Globus pallidus (tissue), 1 donor: ENCODE measurements around the gene ZDHHC22.
"Not testable (repeated sequence)": the region's sequence is repeated elsewhere in the genome, so short reads cannot be mapped to it uniquely, and the experiment has no call there.

Source experiments
- DNase-seq: peaks from one replicate; pipeline ENCODE4 v3.0.0-alpha.2; 2015; ENCODE audit warnings: low spot score

Gene ZDHHC22, protein sequence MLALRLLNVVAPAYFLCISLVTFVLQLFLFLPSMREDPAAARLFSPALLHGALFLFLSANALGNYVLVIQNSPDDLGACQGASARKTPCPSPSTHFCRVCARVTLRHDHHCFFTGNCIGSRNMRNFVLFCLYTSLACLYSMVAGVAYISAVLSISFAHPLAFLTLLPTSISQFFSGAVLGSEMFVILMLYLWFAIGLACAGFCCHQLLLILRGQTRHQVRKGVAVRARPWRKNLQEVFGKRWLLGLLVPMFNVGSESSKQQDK

DNA sequence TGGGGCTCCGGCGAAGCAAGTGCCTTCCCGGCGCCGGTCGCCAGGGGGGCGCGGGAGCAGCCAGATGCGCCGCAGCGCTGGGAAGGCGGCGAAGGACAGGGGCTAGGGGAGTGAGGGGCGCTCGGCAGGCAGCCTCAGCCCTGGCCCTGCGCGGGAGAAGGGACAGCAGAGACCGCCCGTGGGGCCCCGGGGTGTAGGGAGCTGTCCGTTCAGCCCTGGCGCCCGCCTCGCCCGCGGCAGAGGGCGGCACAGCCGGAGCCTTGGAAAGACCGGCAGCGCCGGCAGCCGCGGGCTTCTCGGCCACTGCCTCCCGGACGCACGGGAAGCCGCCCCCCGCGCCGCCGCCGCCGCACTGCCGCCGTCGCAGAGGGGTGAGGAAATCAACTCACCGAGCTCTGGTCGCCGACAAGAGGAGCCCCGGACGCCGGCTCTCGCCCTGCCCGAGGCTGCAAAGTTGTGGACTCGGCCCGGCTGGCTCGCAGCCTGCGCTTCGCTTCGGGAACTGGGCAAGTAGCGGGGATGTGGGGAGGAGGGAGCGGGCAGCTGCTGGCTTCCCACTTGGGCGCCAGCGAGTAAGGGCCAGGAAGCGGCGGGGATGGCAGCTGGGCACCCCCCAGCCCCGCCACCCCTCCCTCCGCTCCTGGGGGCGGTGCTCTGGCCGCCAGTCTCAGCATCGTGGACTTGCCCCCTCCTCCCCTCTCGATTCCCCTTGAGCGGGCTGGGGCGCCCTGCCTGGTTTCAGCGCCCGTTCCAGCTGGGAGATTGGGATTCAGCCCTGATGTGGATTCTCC, at the start of gene ZDHHC22:
Gene ZDHHC22 (minus strand): TSS at position 578 of the 791 bp plus-strand sequence. CDS start 2,053 bp downstream, outside the sequence.
- peak; percentile 80 for DNase-seq

DNA sequence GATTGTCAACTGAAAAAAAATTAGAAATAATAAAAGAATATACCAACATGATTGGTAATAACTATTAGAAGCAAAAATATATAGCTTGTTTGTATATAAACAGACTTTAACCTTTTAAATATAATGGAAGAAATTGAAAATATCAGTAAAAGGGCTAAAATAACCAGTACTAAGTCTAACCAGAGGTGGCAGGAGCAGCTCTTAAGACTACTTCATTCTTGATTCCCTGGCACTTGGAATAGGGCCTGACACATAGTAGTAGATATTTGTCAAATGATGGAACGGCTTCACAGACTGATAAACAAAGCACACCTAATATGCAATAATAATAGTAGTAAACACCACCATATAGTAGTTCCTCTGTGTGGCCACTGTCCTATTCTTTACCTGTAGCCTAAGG, 49.4 kb upstream of the ZDHHC22 start:
- DNase-seq = no peak

DNA sequence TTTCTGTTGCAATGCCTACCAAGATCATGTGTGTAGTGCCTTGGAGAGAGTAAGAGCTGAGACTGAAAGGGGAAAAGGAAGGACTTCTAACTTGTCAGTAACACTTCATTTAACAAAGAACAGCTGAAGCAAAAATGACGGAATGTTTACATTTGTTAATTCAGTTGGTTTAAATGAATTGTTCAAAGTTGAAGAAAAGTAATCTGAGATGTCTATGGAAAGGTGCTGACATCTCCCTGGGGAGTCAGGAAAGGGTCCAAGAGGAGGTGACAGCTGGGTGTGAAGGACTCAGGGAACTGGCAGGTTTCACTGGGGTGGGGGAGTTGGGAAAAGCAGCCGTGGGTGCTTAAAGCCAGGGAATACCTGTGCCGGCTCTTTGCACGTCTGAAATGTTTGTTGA, 47.9 kb upstream of the ZDHHC22 start:
- DNase-seq = no peak

DNA sequence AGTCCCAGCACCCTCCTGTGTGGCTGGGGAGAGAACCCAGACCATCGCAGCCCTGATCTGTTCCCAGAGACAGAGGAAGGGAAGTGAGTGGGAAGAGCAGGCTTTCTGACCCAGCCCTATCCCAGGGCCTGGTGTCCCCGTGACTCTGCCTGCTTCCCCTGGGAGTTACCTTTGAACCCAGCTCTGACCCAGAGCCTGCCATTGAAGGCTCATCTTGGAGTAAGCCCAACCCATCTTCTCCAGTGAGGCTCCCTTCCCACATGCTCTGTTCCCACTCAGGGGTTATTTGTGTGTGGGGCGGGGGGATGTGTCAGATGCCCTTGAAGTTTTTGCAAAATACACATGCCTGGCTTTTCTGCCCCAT, 46.0 kb upstream of the ZDHHC22 start:
- no peak for DNase-seq

DNA sequence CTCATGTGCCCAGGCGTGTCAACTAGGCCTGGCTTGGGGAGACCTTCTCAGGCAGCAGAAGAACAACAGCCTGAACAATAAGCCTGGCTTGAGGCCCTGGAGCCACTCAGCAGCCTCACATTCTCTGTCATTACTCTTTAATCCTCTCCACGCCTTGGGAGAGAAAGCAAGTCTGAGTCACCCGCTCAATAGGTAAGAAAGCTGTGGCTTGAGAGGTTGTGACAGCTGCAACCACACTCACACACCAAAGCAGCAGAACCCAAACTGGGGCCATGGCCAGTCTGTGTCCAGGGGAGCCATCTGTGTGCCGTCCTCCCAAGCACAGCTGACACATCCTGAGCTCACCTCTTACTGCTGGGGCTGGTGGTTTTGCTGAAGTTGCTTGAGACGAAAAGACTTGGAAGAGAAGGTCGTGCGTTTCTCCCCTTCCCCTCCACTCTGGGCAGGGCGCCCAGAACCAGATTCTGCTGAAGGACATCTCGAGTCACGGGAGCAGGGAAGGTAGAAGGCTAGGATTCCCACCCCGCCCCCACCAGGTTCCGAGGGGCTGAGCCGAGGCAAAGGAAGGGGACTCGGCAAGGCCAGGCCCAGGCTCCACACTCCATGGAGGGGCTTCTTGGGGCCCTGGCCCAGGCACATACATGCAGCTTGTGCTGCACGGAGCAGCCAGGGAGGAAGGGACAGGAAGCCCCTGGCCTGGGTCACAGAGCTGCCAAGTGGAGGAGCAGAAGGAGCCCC, 45.5 kb upstream of the ZDHHC22 start:
- DNase-seq = no peak

DNA sequence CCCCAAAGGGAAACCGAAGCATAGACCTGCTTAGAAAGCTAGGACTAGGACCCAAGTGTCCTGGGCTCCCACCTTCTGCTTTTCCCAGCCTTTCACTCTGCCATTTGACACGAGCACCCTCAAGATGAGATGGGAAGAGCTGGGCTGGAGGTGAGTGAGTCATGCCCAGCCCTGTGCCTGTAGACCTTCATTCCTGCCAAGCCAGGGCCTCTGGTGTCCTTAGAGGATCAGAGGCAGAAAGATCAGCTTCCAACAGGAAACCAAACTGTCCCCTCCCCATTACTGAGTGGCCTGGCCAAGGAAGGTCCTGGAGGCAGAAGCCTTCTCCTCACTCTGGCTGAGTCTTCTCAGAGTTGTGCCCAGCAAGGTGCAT, 43.5 kb upstream of the ZDHHC22 start:
- no peak for DNase-seq

DNA sequence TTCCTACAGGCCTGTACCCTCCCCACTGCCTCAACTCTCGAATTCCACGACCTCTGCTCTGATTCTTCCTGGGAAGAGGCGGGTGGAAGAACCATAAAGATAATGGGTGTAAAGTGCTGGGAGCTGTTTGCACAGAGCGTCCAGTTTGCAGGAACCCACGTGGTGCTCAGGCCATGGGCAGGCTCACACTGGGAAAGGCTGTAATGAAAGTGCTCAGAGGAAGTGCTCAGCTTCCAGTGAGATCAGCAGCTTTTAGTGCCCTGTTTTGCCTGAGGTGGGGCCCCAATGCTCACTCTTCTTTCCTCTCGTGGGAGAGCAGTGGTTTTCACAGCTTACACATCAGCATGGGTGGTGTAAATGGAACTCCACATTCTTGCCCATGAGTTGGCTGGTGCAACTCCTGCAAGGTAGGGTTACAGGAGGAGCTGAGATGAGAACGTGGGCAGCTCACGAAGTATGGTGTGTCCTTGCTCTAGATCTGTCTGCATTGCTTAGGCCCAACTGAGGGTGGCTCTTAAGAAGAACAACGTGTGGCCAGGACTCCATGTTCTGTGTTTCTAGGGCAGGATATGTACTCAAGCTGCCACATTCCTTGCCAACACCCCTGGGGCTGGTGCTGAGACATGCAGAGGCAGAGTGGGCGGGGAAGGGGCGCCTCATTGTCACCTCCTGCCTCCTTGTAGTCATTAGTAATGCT, 43.0 kb upstream of the ZDHHC22 start:
- no peak for DNase-seq

DNA sequence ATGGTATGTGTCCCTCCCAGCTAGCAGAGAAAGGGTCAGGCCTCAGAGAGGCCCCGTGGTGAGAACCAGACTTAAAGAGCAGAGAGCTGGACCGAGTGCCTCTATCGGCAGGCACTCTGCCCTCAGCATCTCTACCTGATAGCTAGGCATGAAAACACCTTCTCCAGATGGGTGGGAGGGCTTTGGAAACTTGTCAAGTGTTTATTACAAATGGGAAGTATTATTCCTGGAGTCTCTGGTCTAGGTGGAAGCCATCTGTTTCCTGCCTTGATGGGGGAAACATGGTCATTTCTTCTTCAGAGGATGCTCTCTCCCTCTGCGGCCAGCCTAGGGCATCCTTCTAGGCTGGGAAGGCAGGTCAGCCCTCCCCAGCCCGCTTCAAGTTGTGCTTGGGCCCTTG, 42.3 kb upstream of the ZDHHC22 start:
- no peak for DNase-seq

DNA sequence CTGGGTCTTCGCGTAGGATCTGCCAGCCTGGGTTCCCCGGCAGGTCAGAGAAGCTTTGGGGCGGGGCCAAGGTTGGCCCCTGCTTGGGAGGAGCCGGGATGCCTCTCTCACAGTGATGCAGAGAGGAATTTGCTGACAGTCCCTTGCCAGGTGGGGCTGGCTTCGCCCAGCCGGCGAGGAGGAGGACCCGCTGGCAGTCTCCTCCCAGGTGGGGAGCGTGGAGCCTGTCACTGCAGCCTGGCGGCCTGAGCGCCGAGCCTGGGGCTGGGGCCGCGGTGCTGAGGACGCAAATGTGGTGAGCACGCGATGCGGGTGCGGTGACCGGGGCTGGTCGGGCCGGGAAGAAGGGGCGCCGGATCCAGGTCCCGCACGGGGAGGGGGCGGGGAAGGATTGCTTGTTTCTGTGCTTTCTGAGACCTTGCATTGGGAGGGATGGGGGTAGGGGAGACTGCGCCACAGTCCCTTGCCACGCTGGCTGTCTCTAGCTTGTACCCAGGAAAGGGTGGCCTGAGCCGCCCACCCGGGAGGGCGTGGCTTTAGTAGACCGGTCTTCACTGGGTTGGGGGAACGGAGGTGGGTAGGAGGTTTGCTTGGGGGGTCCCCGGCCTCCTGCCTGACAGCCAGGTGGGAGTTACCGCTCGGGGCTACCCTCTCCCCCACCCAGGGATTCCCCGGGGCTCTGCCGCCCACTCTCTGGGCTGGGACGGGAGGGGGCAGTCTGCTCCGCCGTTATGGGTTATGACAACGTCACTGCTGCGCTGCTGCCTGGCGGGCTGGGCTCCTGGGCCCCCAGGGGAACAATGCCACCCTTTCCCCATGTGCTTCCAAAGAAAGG, 40.2 kb upstream of the ZDHHC22 start, which contains the start of gene TMEM63C:
Gene TMEM63C (plus strand): TSS at position 196 of the 835 bp plus-strand sequence. CDS start 37,016 bp downstream, outside the sequence.
- DNase-seq = no peak

DNA sequence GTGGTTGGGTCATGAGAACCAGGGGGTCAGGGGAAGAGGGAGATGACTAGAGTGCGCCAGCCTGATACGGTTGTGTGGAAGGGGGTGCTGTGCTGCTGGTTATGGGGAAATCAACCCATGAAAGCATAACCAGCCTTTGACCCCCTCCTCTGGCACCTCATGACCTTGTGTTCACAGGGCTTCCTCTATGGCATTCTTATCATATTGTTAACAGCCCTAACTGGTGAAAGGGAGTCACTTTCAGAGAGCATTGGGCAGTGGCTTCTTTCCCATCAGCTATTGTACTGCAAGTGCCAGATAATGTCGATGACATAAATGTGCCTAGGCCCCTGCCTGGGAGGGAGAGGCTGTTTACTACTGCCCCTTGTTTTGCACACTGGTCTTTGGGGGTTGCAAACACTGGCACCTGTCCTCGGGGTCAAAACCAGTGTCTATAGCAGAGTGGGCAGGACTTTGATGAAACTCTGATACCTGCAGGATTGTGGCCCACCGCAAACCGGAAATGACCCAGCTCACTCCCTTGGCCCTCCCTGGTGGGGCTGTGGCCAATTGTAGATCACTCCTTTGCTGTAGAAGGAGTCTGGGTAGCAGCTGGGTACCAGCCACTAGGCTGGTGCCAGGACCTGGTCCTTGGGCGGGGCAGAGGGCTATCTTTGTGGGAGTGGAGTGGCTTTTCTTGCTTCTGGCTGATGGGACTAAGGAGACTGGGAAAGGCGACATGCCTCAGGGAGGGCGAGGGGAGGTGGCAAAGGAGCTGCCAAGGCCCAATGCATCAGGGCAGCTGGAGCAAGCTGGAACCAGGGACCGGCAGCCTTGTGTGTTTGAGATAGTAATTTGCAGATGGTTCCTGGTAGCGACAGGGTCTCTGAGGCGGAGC, 39.4 kb upstream of the ZDHHC22 start:
- DNase-seq = no peak

DNA sequence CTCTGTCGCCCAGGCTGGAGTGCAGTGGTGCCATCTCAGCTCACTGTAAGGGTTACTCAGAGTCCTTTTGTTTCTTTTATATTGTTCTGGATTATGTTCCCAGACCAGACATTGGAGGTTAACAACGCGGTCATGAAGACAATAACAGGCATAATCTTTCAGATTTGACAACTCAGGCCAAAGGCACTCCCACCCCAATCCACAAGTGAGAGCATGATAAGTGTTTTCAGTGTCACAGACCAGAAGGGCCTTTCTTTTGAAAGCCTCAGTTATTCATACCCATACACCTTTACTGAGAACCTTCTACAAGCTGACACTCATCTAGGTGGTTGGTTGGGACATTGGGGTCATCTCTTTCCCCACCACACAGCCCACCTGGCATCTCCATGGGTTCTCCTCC, 37.1 kb upstream of the ZDHHC22 start:
- no peak for DNase-seq

DNA sequence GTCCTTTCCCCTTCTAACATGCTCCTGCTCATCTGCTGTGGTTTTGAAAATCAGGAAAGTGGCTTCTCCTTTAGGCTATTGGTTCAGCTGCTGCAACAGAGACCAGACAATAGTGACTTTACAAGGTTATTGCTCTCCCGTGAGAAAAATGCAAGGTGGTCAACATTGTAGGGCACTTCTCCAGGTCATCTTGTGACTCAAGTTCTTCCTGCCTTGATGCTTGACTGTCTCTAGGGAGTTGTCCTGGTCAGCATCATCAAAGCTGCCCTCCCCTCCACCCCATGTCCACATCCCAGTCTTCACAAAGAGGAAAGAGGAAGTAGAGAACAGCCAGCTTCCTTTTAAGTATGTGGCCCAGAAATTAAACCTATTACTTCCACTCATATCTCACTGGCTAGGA, 36.1 kb upstream of the ZDHHC22 start:
- no peak for DNase-seq

DNA sequence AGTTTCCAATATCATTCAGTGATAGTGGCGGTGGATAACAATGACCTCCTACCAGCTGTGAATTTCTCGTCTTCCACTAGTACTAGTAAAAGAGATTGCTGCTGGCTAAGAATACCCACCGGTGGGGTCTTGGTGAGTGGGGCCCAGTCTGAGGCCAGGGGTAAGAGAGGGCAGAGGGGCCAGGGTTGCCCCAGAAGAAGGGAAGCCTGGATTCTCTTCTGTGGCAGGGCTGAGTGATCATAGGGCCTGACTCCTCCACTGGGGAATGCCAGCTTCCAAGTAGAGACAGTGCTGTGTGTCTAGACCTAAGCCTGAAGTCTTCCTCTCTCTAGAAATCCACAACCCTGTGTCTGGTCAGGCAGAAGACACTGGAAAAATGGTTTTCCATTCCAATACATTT, 34.3 kb upstream of the ZDHHC22 start:
- no peak for DNase-seq

DNA sequence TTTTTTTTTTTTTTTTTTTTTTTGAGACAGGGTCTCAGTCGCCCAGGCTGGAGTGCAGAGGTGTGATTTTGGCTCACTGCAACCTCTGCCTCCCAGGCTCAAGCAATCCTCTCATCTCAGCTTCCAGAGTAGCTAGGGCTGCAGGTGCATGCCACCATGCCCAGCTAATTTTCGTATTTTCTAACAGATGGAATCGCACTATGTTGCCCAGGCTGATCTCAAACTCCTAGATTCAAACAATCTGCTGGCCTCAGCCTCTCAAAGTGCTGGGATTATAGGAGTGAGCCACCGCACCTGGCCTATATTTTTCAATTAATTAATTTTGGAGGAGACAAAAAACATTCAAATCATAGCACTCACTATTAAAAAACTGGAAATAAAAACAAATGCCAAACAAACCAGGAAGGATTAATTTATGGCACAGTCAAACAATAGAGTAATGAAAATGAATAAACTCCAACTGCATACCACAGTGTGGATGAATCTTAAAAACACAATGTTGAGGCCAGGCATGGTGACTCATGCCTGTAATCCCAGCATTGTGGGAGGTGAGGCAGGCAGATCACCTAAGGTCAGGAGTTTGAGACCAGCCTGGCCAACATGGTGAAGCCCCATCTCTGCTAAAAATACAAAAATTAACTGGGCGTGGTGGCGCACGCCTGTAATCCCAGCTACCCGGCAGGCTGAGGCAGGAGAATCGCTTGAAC, 32.5 kb upstream of the ZDHHC22 start:
- DNase-seq = not testable (repeated sequence)

DNA sequence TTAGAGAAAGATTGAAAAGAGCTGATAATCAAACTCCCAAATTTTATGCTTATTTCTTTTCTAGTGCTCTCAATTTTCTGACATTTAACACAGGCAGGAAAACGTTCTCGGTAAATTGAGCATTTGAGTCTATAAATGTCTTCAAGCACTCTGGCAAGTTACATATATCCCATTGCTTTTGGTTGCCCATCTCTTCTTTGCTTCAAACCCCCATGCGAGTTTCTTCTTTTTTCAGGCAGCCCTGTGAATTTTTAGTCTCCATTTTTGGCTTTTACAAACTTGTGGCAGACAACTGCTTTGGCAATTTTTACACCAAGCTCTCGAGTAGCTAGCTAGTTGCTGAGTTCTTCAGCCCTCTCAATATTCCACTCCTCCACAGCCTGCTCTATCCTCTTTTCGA, 31.3 kb upstream of the ZDHHC22 start:
- no peak for DNase-seq

DNA sequence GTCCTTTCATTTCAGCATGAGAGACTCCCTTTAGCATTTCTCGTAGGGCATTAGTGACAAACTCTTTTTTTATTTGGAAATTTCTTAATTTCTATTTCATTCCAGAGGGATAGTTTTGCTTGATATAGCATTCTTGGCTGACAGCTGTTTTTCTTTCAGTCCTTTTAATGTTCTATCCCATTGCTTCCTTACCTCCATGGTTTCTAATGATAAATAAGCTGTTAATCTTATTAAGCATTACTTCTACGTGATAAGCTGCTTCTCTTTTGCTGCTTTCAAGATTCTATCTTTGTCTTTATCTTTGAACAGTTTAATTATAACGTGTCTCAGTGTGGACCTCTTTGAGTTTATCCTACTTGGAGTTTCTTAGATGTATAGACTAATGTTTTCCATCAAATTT, 28.5 kb upstream of the ZDHHC22 start:
- no peak for DNase-seq

DNA sequence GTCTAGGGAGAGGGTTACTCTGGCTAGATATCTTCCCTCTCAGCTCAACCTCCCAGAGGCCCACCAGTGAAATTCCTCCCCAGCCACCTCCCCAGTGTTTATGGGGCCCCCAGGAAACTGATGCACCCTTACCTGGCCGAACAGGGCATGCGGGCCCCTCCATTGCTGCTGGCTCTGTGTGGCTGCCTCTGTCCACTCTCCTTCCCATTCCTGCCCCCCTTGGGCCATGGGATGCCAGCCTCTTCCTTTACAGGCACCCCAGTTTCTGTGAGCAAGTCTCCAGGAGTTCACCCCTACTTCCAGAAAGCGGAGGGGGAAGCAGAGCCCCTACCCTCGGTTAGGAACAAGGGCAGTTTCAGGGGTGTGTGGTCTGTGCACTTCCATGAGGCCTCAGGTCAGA, 19.4 kb upstream of the ZDHHC22 start:
- DNase-seq = no peak

DNA sequence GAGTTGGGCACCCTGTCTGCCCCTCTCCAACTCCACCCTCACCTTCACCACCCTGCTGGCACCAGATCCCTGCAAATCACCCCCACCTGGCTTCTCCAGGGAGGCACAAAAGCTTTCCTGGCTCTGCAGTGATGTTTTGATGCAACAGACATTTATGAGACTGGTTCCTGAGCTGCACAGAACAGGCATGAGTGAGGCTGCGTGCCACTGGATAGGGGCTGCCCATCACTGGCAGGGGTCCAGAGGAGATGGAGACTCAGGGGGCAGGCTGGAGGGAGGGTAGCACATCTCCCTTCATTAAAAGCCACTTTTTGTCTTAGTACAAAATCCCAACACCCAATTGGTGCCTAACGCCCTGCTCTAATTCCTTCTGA, 17.3 kb upstream of the ZDHHC22 start:
- DNase-seq = no peak

DNA sequence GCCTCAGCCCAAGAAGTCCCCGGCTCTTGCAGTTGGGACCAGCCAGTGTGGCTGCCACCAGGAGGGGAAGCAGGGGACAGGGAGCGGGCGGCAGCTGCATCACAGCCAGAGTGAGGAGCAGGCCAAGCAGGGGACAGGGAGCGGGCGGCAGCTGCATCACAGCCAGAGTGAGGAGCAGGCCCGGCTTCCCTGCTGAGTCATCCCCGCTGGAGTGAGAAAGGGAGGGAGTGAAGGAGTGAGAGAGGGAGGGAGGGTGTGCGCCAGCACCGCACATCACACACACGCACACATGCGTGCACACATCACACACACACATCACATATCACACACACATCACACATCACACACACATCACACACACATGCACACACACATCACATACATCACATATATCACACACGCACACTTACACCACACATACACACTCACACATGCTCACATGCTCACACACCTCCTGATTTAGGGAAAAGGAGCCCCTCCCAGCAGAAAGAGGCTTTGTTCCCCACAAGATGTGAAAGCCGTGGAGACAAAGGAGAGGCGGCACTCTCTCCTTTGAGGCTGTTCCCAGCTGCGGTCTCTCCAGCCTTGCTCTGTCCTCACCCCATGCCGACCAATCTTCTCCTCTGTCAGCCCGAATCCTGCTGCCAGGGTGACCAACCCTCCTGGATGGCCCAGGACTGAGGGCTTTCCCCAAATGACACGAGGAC, 16.7 kb upstream of the ZDHHC22 start:
- DNase-seq = peak; percentile 88
